Hippocampal formation (tissue), 2 donors: ENCODE results near the gene MTRF1L.
A peak's percentile ranks its signal among the peaks of the same experiment; 100 is the strongest.
"Not testable (repeated sequence)": the region's sequence is repeated elsewhere in the genome, so short reads cannot be mapped to it uniquely, and the experiment has no call there.

Source experiments
- DNase-seq, 2 donors: peaks; one replicate each; lab custom pipeline; 2025; lab: John Stamatoyannopoulos, UW

Gene MTRF1L

DNA sequence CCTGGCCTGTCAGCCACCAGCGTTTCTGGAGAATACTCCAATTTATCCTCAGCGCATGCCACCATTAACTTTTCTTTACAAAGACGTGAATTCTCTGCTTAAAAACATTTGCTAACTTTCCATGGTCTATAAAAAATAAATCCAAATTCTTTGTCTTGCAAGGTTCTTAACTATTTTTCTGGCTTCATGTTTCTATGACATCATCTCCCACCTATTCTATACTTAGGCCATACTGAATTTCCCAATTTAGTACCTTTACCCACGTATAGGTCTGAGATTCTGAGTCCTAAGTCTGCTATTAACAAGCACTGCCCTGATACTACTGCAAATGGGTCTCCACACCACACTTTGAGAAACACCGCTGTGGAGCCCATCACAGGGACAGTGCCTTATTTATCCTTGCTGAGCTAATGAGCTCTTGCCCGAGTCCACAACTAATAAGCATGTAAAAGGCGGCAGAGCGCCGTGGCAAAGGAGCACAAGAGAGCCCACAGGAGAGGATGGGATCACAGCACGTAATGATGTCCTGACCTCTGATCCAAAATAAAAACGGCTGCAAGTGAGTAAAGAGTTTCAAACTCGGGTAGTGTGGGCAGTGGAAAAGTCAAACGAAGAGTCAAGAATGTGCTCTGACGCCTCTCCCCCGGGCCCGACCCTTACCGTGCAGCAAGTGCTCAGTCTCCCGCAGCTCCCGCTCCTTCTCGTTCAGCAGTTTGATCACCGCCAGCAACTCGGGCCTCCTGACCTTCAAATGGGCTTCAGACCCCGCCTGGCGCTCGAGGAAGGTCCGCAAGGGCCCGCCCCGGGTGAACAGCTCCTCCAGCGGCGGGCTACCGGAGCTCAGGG is 519 bp downstream of the MTRF1L start:
- no peak for DNase-seq

DNA sequence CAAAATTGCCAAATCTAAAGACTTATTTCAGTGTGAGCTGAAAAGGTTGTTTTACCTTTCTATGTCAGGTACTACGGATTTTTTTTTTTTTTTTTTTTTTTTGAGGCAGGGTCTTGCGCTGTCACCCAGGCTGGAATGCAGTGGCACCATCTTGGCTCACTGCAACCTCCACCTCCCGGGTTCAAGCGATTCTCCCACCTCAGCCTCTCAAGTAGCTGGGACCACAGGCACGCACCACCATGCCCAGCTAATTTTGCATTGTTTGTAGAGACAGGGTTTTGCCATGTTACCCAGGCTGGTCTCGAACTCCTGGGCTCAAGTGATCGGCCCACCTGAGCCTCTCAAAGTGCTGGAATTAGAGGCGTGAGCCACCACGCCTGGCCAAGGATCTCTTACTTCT is 1.7 kb downstream of the MTRF1L start:
- DNase-seq: not testable (repeated sequence)

DNA sequence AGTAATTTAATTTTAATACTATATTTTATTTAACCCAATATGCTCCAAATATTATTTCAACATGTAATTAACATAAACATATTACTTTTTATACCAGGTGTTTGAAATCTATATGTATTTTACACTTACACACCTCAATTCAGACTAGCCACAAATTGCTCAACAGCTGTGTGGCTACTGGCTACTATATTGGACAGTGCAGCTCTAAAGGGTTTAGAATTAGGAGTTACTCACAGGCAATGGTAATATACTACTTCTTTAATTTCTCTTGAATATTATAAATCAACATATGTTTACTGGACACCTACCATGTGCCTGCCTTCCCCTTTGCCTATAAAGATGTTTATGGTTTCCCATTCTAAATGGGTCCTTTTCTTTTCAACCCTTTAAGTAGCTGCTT is 2.3 kb downstream of the MTRF1L start:
- no peak for DNase-seq

DNA sequence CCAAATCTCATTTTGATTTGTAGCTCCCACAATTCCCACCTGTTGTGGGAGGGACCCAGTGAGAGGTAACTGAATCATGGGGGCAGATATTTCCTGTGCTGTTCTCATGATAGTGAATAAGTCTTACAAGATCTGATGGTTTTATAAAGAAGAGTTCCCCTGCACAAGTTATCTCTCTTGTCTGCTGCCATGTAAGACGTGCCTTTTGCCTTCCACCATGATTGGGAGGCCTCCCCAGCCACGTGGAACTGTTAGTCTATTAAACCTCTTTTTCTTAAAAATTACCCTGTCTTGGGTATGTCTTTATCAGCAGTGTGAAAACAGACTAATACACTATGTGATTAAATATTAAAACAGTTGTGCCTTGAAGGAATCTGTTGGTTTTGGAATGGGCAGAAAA is 3.0 kb downstream of the MTRF1L start:
- DNase-seq: not testable (repeated sequence)

DNA sequence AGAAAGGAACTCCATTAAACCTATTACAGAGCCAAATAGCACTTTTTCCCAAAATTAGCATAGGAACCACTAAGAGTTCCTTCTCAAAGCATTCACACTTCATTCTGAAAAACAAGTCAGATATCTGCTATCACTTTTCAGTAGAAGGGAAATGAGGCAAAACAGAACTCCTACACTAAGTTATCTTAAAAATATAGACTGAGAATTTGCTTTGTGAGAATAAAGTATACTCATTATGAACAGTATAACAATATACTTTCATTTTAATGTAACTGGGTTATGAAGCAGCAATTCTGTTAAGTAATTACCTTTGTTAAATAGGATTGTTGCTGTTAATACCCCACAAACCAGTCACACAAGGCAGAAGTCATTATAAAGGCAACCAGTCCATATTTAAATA is 8.7 kb downstream of the MTRF1L start:
- DNase-seq: no peak

DNA sequence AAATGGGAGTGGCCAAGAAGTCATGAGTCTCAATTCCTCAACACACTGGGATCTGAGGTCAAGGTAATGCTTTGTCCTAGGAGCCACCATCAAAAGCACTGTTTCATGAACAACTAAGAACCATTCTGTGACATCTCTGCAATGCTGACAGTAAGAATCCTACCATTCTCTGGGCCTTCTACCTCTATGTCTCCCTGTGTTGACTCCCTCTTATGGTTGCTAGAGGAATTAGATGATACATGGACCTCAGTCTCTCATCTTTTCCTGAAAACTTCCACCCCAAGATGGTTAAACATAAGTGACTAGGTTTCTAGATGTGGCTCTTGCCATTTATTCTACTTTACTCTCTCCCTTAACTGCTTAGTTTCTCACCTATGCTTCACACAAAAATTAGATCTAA is 9.1 kb downstream of the MTRF1L start:
- DNase-seq: no peak

DNA sequence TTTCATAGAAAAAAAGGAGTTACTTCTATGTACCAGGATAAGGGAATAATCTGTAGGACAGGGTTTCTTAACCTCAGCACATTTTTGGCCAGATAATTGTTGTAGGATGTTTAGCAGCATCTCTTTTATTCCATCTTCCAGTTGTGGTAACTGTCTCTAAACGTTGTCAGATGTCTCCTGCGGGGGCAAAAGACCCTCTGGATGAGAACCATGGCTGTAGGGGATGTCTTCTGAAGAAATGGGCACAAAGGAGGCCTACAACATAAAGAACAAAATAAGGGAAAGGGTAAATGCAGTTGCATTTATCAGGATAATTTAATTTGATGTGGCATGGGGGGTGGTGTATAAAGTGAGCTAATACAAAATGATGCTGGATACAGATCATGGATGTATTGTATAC is 15.5 kb downstream of the MTRF1L start:
- no peak for DNase-seq

DNA sequence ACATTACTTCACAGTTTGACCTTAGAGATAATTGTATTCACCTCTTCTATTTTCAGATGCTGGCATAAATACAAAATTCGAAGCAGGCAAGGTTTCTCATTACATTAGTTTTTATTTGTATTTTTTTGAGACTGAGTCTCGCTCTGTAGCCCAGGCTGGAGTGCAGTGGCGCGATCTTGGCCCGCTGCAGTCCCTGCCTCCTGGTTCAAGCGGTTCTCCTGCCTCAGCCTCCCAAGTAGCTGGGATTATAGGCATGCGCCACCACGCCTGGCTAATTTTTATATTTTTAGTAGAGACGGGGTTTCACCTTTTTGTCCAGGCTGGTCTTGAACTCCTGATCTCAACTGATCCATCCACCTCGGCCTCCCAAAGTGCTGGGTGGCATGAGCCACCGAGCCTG is 17.2 kb downstream of the MTRF1L start:
- not testable (repeated sequence) for DNase-seq

DNA sequence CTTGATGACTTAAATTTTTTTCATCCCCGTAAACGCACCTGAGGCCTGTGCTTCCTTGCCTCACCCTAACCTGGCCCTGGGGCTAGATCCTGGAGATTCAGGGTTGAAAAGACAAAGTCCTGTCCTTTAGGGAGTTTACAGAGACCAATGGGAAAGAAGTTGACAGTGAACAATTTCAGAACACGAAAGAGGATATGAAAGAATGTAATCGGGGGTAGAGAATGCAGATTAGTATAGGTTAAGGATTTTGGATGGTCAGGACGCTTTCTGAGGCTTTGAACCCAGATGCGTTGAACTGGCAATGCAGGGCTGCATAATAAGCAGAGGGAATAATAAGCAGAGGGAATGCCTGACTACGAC is 18.0 kb downstream of the MTRF1L start:
- no peak for DNase-seq

DNA sequence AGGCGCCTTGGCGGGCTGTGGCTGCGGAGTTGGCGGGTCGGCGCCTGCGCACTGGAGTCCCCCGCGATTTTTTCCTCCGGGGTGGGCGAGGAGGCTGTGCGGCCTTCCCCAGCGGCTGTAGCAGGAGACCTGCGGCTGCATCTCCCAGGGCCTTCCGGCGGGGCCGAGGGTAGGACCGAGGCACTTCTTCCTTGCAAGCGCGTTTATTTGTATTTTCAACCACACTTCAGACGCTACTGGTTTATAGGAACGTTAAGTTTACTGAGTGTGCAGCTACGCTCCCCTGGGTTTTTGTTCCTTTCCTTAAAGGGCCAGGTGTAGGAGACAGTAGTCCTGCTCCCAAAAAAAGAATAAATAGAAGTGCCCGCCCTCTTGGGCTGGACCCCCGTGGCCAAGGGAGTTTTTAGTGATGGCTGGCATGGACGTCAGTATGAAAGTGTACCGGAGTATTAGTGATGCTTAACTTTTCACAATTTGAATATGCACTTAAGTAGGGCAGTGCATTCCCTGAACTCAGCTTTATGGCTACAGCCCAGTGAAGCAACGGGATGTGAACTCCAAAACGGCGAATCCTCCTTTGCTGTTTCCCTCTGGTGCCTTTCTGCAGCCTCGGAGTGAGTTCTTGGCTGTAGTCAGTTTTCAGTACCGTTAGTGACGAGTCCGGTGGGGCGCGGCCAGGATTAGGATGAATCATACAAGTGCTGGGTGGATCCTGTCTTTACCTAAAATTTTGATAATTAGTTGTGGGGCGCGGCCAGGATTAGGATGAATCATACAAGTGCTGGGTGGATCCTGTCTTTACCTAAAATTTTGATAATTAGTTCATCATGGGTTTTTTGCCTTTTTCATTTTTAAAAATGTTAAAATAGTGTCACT is 18.6 kb downstream of the MTRF1L start:
- DNase-seq: peak; percentile 92 to 94

DNA sequence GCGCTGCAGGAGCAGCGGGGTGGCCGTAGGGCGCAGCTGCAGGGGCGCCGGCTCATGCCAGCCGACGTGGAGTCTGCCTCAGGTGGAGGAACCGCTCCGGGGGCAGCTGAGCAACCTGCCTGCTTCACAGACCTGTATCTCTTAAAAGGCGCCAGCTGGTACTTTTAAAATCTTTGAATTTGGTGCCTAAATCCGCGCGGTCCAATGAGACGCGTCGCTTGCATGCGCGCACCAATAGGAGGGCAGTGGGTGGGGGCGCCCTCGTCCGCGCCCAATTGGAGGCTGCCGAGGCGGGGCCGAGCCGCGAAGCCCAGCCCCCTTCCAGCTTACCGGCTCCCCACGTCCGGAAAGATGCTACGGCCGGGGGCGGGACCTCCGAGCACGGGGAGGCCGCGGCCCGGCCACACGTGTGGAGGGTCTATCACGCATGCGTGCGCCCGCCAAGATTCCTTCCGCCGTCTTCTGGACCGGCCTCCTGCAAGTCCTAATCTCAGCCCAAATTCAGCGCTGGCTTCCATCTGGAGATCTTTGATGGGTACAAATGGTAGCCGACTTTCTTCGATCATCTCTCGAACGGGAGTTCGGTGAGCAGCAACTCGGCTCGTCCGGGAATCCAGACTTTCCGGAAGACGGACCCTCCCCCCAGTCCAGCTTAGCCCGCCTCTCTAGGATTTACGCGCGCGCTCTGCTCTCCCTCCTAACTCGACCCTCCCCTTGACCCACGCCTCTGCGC is 19.4 kb downstream of the MTRF1L start, which contains the start of gene FBXO5:
Gene FBXO5, minus strand, starts transcription at position 138 of the 733 bp plus-strand sequence. Its CDS starts 82 bp downstream, at position 56.
- peak; percentile 93 to 96 for DNase-seq

DNA sequence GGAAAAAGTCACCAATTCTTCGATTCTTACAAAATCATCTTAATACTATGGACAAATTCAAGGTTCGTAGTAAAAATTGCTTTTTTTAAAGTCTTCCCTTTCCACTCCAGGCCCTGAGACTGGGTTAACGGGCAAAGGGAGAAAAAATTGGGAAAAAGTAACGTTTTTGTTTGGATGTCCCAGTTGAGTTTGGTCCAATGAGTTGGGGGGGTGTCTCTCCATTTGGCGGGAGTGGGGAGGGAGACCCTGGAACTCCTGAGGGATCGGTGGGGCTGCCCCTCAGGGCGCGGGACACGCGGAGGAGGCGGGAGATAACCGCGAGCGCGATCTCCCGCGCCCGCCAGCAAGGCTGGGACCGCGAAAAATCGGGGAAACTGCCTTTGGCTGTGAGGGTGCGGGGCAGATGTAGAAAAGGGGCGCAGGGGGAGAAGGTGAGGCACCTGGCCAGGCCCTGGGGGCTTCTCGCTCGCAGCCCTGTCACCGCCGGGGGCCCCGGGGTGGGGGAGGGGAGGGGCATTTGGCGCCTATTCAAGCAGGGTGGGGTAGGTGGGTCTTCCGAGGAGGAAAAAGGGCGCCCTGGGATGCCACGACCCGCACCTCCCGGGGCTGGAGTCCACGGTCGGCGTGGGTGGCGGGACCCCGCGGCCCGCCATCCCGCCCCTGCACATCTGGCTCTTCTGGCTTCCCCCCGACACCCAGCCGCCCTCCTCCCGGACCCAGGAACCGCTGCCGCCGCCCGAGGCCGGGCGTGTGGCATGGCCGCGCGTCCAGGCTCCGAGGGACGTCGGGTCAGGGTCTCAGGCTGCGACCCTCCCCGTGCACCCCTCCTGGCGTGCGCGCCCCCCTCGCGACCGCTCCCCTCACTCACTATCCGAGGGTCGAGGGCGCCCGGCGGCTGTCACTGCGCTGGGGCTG is 20.3 kb downstream of the MTRF1L start:
- no peak for DNase-seq

DNA sequence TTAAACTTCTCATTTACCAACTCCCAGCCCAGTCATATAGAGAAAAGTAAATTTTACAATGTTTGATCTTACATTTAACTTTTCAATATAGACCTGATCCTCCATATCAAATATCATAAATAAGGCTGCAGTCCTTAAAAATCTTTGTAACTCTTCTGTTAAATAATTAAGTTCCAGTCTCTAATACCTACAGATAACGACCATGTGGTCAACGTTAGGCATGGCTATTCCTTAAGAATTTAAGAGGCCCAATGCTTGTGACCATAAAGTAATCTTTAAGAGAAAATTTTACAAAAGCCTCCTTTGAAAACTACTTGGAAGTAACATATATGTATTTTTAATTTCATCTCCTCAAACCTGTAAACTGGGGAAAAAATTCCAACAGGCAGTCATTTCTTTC is 21.3 kb downstream of the MTRF1L start:
- DNase-seq: no peak

DNA sequence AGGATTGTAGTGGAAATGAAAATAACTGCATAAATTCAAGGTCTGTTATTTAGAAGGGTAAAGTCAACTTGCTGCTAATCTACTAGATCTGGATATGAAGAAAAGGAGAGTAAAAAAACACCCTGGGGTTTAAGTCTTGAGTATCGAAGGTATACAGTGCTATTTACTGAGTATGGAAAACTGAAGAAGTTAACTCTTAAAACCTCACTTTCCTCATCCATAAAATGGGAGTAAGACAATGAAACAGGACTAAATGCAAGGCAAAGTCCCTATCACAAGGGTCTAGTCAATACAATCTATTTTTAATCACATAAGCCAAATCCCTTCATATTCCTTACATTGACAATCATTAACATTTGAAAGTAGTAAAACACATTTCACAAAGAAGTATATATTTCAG is 21.9 kb downstream of the MTRF1L start:
- DNase-seq: no peak

DNA sequence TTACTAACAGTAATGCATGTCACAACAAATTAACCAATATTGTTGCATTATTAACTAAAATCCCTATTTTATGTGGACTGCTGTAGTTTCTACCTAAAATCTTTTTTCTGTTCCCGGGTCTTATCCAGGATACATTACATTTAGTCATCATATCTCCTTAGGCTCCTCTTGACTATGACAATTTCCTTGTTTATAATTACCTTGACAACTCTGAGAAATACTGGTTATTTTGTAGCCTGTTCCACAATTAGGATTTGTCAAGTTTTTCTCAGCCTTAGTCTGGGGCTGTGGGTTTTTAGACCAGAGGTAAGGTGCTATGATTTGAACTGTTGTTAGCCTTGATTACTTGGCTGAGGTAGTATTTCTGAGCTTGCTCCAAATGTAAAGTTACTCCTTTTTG is 23.4 kb downstream of the MTRF1L start:
- no peak for DNase-seq

DNA sequence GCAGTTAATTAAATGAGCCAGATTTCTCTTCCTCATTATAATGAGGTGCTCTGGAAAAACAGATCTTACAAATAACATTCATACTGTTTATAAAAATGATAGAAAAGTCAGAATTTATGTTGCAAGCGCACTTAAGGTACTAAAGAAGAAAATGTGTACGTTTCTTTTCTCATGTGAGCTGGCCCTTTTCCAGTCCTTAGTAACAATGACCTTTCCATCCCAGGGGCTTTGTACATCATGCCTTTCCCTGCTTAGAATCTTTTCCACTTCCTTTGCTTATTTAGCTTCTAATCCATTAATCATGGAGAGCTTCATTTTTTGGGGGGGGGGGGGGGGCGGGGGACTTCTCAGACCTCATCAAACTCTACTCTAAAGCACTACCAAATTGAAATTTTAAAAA is 24.5 kb downstream of the MTRF1L start:
- DNase-seq: no peak

DNA sequence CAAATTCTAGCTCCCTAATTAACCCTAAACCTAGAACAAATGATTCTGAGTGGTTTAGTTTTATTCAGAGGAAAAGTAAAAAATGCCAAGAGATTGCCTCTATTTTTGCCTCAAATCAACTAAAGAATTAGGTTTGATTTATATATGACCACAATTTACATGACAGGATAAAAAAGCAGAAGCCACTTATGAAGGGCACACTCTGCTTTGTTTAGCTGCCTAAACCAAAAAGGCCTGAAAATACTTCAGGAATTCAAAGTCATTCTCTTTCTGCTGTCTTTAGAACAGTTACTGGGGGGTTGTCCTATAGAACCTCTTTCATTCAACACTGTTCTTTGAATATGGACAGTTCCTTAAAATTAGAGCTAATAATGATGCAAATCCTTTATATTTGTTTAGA is 25.0 kb downstream of the MTRF1L start:
- DNase-seq: no peak

DNA sequence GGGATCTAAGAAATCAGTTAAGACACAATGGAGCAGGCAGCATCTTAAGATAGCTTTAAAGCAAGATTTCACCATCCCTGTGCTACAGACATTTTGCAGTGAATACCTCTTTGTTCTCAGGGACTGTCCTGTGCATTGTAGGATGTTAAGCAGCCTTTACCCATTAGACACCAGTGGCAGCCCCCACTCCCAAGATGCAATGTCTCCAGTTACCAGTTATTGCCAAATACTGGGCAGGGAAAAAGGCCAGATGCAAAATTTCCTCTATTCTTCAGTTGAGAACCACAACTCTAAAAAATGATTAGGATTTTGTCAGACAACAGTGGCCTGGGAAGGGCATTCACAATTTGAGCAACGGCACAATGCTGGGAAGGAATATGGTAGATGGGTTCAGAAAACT is 25.8 kb downstream of the MTRF1L start:
- DNase-seq: no peak

DNA sequence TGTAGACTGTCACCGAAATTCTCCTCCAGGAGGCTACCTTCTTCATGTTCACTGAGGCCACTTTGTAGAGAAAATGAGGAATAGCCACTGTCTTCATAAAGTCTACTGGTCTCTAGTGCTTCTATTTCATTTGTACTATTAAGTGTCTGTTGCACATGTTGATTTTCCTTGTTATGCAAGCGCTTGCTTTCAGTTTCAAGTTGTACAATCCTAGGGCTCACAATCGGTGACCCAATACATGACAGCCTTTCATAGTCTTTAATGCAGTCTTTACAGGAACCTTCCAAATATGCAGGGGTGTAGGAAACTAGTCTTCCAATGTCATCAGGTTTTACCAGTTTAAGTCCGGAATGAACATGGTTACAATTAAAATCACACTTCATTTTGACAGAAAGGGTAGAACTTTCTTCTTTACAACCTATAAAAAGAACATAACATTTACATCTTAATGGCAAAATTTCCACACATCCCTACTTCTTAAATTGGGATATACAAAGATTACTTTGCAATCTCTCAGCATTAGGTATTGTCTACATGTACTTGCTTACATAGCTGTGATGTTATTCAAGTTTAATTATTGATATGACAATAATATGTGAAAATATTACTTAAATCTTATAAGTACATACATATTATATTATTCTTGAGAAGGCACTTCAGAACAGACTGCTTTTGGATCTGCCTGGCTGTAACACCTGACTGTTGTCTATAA is 27.1 kb downstream of the MTRF1L start:
- DNase-seq: no peak

DNA sequence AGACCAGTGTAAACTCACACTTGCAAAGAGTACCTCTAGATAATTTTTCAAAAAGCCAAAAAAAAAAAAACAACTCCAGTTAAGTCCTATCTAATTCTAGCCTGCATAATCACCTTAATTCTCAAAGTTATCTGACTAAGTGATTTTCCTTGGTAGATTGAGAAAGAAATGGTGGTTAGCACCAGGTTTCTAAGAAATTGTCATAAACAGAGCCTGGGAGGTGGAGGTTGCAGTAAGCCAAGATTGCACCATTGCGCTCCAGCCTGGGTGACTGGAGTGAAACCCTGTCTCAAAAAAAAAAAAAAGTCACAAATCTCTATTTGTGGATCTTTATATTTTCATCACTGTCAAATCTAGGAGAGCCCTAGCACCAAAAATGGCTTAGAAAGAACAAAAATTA is 28.6 kb downstream of the MTRF1L start:
- DNase-seq: no peak
